HG03432 (cell line): ENCODE results near the gene MAPK8IP1.
A peak's percentile ranks its signal among the peaks of the same experiment; 100 is the strongest.
"Not testable (repeated sequence)": the region's sequence is repeated elsewhere in the genome, so short reads cannot be mapped to it uniquely, and the experiment has no call there.

Experiments
- ATAC-seq: cut with Tn5 transposase; IDR thresholded peaks from one replicate; pipeline ENCODE4 v1.9.1; 2021; ENCODE audit warnings: mild to moderate bottlenecking, moderate library complexity; ENCODE audit not compliant: unreplicated experiment

Gene MAPK8IP1

GRCh38 chr11:45885274-45885920 lies at the start of gene MAPK8IP1:
MAPK8IP1 (plus strand) TSS chr11:45885651; CDS start chr11:45885821, 170 bp downstream.
- ATAC-seq = peak; percentile 69

- ATAC-seq = no peak
Observed at GRCh38 chr11:45839204-45839603, 46.2 kb upstream of the MAPK8IP1 start.

- ATAC-seq = not testable (repeated sequence)
Observed at GRCh38 chr11:45840251-45840650, 45.2 kb upstream of the MAPK8IP1 start.

GRCh38 chr11:45843158-45843924 lies 42.1 kb upstream of the MAPK8IP1 start:
- ATAC-seq = no peak

- no peak for ATAC-seq
Observed at GRCh38 chr11:45844822-45845578, 40.5 kb upstream of the MAPK8IP1 start.

- ATAC-seq = no peak
Observed at GRCh38 chr11:45846174-45846675, 39.2 kb upstream of the MAPK8IP1 start.

GRCh38 chr11:45846974-45847910 lies 38.2 kb upstream of the MAPK8IP1 start, which contains the start of gene CRY2:
CRY2 (plus strand) TSS chr11:45847475; CDS start chr11:45847491, 16 bp downstream.
- ATAC-seq = peak; percentile 95

GRCh38 chr11:45847911-45848316 lies 37.5 kb upstream of the MAPK8IP1 start:
- ATAC-seq = peak; percentile 18

GRCh38 chr11:45848654-45849081 lies 36.8 kb upstream of the MAPK8IP1 start:
- no peak for ATAC-seq

- ATAC-seq = no peak
Observed at GRCh38 chr11:45850446-45850845, 35.0 kb upstream of the MAPK8IP1 start.

GRCh38 chr11:45851228-45851627 lies 34.2 kb upstream of the MAPK8IP1 start:
- ATAC-seq = no peak

GRCh38 chr11:45852018-45852711 lies 33.3 kb upstream of the MAPK8IP1 start:
- ATAC-seq = peak; percentile 4

GRCh38 chr11:45852712-45853101 lies 32.7 kb upstream of the MAPK8IP1 start:
- ATAC-seq = peak; percentile 56

- no peak for ATAC-seq
Observed at GRCh38 chr11:45853332-45854219, 31.9 kb upstream of the MAPK8IP1 start.

GRCh38 chr11:45855308-45855707 lies 30.1 kb upstream of the MAPK8IP1 start:
- ATAC-seq = no peak

- no peak for ATAC-seq
Observed at GRCh38 chr11:45856044-45856468, 29.4 kb upstream of the MAPK8IP1 start.

GRCh38 chr11:45857961-45858474 lies 27.4 kb upstream of the MAPK8IP1 start:
- ATAC-seq = no peak

- ATAC-seq = no peak
Observed at GRCh38 chr11:45858751-45859398, 26.6 kb upstream of the MAPK8IP1 start.
